Parathyroid adenoma (tissue), 2 donors: Measurements from ENCODE around the gene CXXC5.
A peak's percentile ranks its signal among the peaks of the same experiment; 100 is the strongest.

Experiments used
- H2AFZ ChIP-seq: fragments of 300-600 bp; sonication (generic); one replicate; pipeline ENCODE4 v1.7.0; 2017; ENCODE audit warnings: antibody characterized with exemption, mild to moderate bottlenecking
- H3K27ac ChIP-seq: fragments of 300-600 bp; sonication (generic); one replicate; pipeline ENCODE4 v1.7.0; 2017
- H3K27me3 ChIP-seq: fragments of 300-600 bp; sonication (generic); one replicate; pipeline ENCODE4 v1.7.0; 2017; ENCODE audit warnings: low read length; ENCODE audit not compliant: control insufficient read depth, insufficient read depth
- H3K36me3 ChIP-seq: fragments of 300-600 bp; sonication (generic); one replicate; pipeline ENCODE4 v1.7.0; 2017; ENCODE audit warnings: low read length; ENCODE audit not compliant: control insufficient read depth, insufficient read depth
- H3K4me1 ChIP-seq: fragments of 300-600 bp; sonication (generic); one replicate; pipeline ENCODE4 v1.7.0; 2017; ENCODE audit warnings: control low read depth
- H3K4me2 ChIP-seq: fragments of 300-600 bp; sonication (generic); one replicate; pipeline ENCODE4 v1.7.0; 2017; ENCODE audit warnings: low read length
- H3K4me3 ChIP-seq: fragments of 300-600 bp; sonication (generic); one replicate; pipeline ENCODE4 v1.7.0; 2017; ENCODE audit warnings: low read depth, low read length
- H3K79me2 ChIP-seq: fragments of 300-600 bp; sonication (generic); one replicate; pipeline ENCODE4 v1.7.0; 2017; ENCODE audit warnings: control low read depth
- H3K9ac ChIP-seq: fragments of 300-600 bp; sonication (generic); one replicate; pipeline ENCODE4 v1.7.0; 2017; ENCODE audit warnings: mild to moderate bottlenecking
- H3K9me3 ChIP-seq: fragments of 300-600 bp; sonication (generic); one replicate; pipeline ENCODE4 v1.7.0; 2017; ENCODE audit warnings: low read length; ENCODE audit not compliant: control insufficient read depth
- CTCF ChIP-seq: fragments of 300-600 bp; sonication (generic); IDR thresholded peaks from one replicate; pipeline ENCODE4 v1.7.0; 2017; ENCODE audit warnings: antibody characterized with exemption, mild to moderate bottlenecking
- donor health status: primary hyperparathyroidism.

The CXXC5 gene

GRCh38 chr5:139654464-139654863 lies 6.3 kb downstream of the CXXC5 start:
- Histone ChIP-seq H3K79me2 (peaks cover 61% of the 10 kb centered on the region), H2AFZ (no peak overlapping the region), H3K4me1 (peaks cover 79% of the 10 kb centered on the region), H3K4me2 (no peak overlapping the region), H3K9ac (peak overlapping the region; percentile 5), H3K27ac (peak overlapping the region; percentile 92), H3K27me3 (no peaks in the 10 kb centered on the region), H3K36me3 (no peaks in the 10 kb centered on the region), H3K4me3 (no peak overlapping the region), H3K9me3 (no peaks in the 10 kb centered on the region)
- no peak for TF ChIP-seq CTCF

GRCh38 chr5:139654871-139655491 lies 6.8 kb downstream of the CXXC5 start:
- Histone ChIP-seq H3K27ac (peak overlapping the region; percentile 92), H3K4me1 (peaks cover 85% of the 10 kb centered on the region), H3K9ac (no peak overlapping the region), H3K4me2 (peak overlapping the region; percentile 55), H2AFZ (no peak overlapping the region), H3K27me3 (no peaks in the 10 kb centered on the region), H3K79me2 (peaks cover 58% of the 10 kb centered on the region), H3K36me3 (no peaks in the 10 kb centered on the region), H3K4me3 (no peak overlapping the region), H3K9me3 (no peaks in the 10 kb centered on the region)
- TF ChIP-seq CTCF = no peak

- H3K4me1 ChIP-seq = peaks cover 88% of the 10 kb centered on the region
- no peaks in the 10 kb centered on the region for H3K27me3 ChIP-seq
- TF ChIP-seq CTCF = no peak
- H3K36me3 ChIP-seq = no peaks in the 10 kb centered on the region
- H3K4me3 ChIP-seq = peak overlapping the region; percentile 9
- H3K79me2 ChIP-seq = peaks cover 56% of the 10 kb centered on the region
- no peaks in the 10 kb centered on the region for H3K9me3 ChIP-seq
- peak overlapping the region; percentile 7 for H2AFZ ChIP-seq
- H3K9ac ChIP-seq = peak overlapping the region; percentile 49
- peak overlapping the region; percentile 92 for H3K27ac ChIP-seq
- peak overlapping the region; percentile 55 for H3K4me2 ChIP-seq
These were observed 7.7 kb downstream of the CXXC5 start for GRCh38 chr5:139655727-139656271.

GRCh38 chr5:139657363-139658321 lies 9.5 kb downstream of the CXXC5 start:
- Histone ChIP-seq H3K4me3 (no peak overlapping the region), H3K27ac (peak overlapping the region; percentile 92), H3K36me3 (no peaks in the 10 kb centered on the region), H3K9me3 (no peaks in the 10 kb centered on the region), H3K4me2 (no peak overlapping the region), H3K27me3 (no peaks in the 10 kb centered on the region), H2AFZ (no peak overlapping the region), H3K79me2 (peaks cover 57% of the 10 kb centered on the region), H3K9ac (no peak overlapping the region), H3K4me1 (peaks cover 91% of the 10 kb centered on the region)
- no peak for TF ChIP-seq CTCF
